WTC11 (cell line): ENCODE results near the gene POP4. TPM values are rescaled to one million over a fixed set of nuclear protein-coding genes. Genes with fewer than 3 reads are reported as not detected.

Experiments
- ATAC-seq: fragments of 200-7000 bp; cut with Tn5 transposase; 2 replicates; pipeline ENCODE4 v1.10.0; 2021; ENCODE audit warnings: mild to moderate bottlenecking, moderate library complexity
- CTCF ChIA-PET: fragments of 300-600 bp; sonication (Branson Sonifier 250); formaldehyde crosslinking; loops from one replicate; lab custom pipeline; 2021; ENCODE audit warnings: antibody characterized with exemption; lab: Charles Lee
- POLR2A ChIA-PET: fragments of 350-600 bp; sonication (Branson Sonifier 250); formaldehyde crosslinking; loops from one replicate; lab custom pipeline; 2021; ENCODE audit warnings: antibody characterized with exemption; lab: Charles Lee
- DNase-seq: peaks from one replicate; pipeline ENCODE4 v3.0.0; 2021; ENCODE audit warnings: low spot score
- H3K27ac Mint-ChIP-seq: 2 replicates; pipeline ENCODE4 v1.8.0; 2021; ENCODE audit warnings: mixed read lengths
- H3K27me3 Mint-ChIP-seq: 2 replicates; pipeline ENCODE4 v1.8.0; 2021; ENCODE audit warnings: low read depth, mild to moderate bottlenecking, moderate library complexity, mixed read lengths
- H3K36me3 Mint-ChIP-seq: 2 replicates; pipeline ENCODE4 v1.8.0; 2021; ENCODE audit warnings: mixed read lengths
- H3K4me1 Mint-ChIP-seq: 2 replicates; pipeline ENCODE4 v1.8.0; 2022; ENCODE audit warnings: mixed read lengths
- H3K4me3 Mint-ChIP-seq: 2 replicates; pipeline ENCODE4 v1.8.0; 2021; ENCODE audit warnings: mild to moderate bottlenecking, moderate library complexity, mixed read lengths
- H3K9me3 Mint-ChIP-seq: 2 replicates; pipeline ENCODE4 v1.8.0; 2021; ENCODE audit warnings: mixed read lengths
- ATF1 ChIP-seq: sonication (generic); formaldehyde crosslinking; IDR thresholded peaks from 2 replicates; pipeline ENCODE4 v1.8.1; 2023; ENCODE audit warnings: mild to moderate bottlenecking, moderate library complexity, missing genetic modification reagents
- CBFB ChIP-seq: sonication (generic); formaldehyde crosslinking; IDR thresholded peaks from 2 replicates; pipeline ENCODE4 v1.8.1; 2022; ENCODE audit warnings: mild to moderate bottlenecking, low read depth, missing genetic modification reagents
- CREB1 ChIP-seq: sonication (generic); formaldehyde crosslinking; IDR thresholded peaks from 2 replicates; pipeline ENCODE4 v1.8.0; 2023; ENCODE audit warnings: mild to moderate bottlenecking, missing genetic modification reagents
- GRHL2 ChIP-seq: fragments of 250-450 bp; sonication (Bioruptor Pico); IDR thresholded peaks from 2 replicates; pipeline ENCODE4 v1.8.0; 2022; ENCODE audit warnings: mild to moderate bottlenecking, moderate library complexity; ENCODE audit not compliant: insufficient replicate concordance, severe bottlenecking
- GTF2I ChIP-seq: fragments of 250-450 bp; sonication (Bioruptor Pico); conservative IDR thresholded peaks from 2 replicates; pipeline ENCODE4 v1.4.0; 2021; ENCODE audit warnings: mild to moderate bottlenecking
- JAZF1 ChIP-seq: fragments of 250-450 bp; sonication (Bioruptor Pico); IDR thresholded peaks from 2 replicates; pipeline ENCODE4 v1.9.0; 2021; ENCODE audit warnings: moderate library complexity, mild to moderate bottlenecking, inconsistent platforms
- NR2C2 ChIP-seq: sonication (generic); formaldehyde crosslinking; IDR thresholded peaks from 2 replicates; pipeline ENCODE4 v1.8.0; 2022; ENCODE audit warnings: mild to moderate bottlenecking, missing genetic modification reagents
- RELA ChIP-seq: sonication (generic); formaldehyde crosslinking; IDR thresholded peaks from 2 replicates; pipeline ENCODE4 v1.8.1; 2022; ENCODE audit warnings: missing genetic modification reagents, mild to moderate bottlenecking, borderline replicate concordance
- SOX15 ChIP-seq: fragments of 250-450 bp; sonication (Bioruptor Pico); IDR thresholded peaks from 2 replicates; pipeline ENCODE4 v1.9.0; 2021; ENCODE audit warnings: mild to moderate bottlenecking
- SP1 ChIP-seq: sonication (generic); formaldehyde crosslinking; conservative IDR thresholded peaks from 2 replicates; pipeline ENCODE4 v1.8.1; 2022; ENCODE audit warnings: missing genetic modification reagents
- TEAD4 ChIP-seq: sonication (generic); formaldehyde crosslinking; IDR thresholded peaks from 2 replicates; pipeline ENCODE4 v1.8.0; 2022; ENCODE audit warnings: mild to moderate bottlenecking, missing genetic modification reagents
- ZNF219 ChIP-seq: sonication (generic); formaldehyde crosslinking; IDR thresholded peaks from 2 replicates; pipeline ENCODE4 v1.8.0; 2023; ENCODE audit warnings: missing genetic modification reagents, mild to moderate bottlenecking, borderline replicate concordance
- ZNF396 ChIP-seq: fragments of 250-450 bp; sonication (Bioruptor Pico); IDR thresholded peaks from 2 replicates; pipeline ENCODE4 v1.8.0; 2021; ENCODE audit warnings: mild to moderate bottlenecking, moderate library complexity, borderline replicate concordance
- total RNA-seq: library from RNA; stranded (reverse); gene quantifications from 3 replicates; pipeline ENCODE4 v1.2.3, GENCODE V29; 2021
- TF ChIP-seq, protein P1 (sequence below): sonication (generic); formaldehyde crosslinking; IDR thresholded peaks from 2 replicates; pipeline ENCODE4 v1.8.1; 2022; ENCODE audit warnings: mild to moderate bottlenecking, missing genetic modification reagents, moderate library complexity, borderline replicate concordance
- TF ChIP-seq, protein P2 (sequence below): sonication (generic); formaldehyde crosslinking; IDR thresholded peaks from 2 replicates; pipeline ENCODE4 v1.8.1; 2023; ENCODE audit warnings: mild to moderate bottlenecking, missing genetic modification reagents
- TF ChIP-seq, protein P3 (sequence below): sonication (generic); formaldehyde crosslinking; IDR thresholded peaks from 2 replicates; pipeline ENCODE4 v1.8.1; 2023; ENCODE audit warnings: mild to moderate bottlenecking, missing genetic modification reagents
- TF ChIP-seq, protein P4 (sequence below): sonication (generic); formaldehyde crosslinking; conservative IDR thresholded peaks from 2 replicates; pipeline ENCODE4 v1.8.1; 2022; ENCODE audit warnings: mild to moderate bottlenecking, missing genetic modification reagents
- TF ChIP-seq, protein P5 (sequence below): sonication (generic); formaldehyde crosslinking; IDR thresholded peaks from 2 replicates; pipeline ENCODE4 v1.8.0; 2023; ENCODE audit warnings: mild to moderate bottlenecking, missing genetic modification reagents
- TF ChIP-seq, protein P6 (sequence below): sonication (generic); formaldehyde crosslinking; IDR thresholded peaks from 2 replicates; pipeline ENCODE4 v1.8.1; 2023; ENCODE audit warnings: mild to moderate bottlenecking, missing genetic modification reagents, moderate library complexity
- TF ChIP-seq, protein P7 (sequence below): sonication (generic); formaldehyde crosslinking; IDR thresholded peaks from 2 replicates; pipeline ENCODE4 v1.8.1; 2023; ENCODE audit warnings: mild to moderate bottlenecking, moderate library complexity, missing genetic modification reagents

Gene POP4
- total RNA-seq, 1 experiment from 2014 or later: 46.7 TPM

DNA sequence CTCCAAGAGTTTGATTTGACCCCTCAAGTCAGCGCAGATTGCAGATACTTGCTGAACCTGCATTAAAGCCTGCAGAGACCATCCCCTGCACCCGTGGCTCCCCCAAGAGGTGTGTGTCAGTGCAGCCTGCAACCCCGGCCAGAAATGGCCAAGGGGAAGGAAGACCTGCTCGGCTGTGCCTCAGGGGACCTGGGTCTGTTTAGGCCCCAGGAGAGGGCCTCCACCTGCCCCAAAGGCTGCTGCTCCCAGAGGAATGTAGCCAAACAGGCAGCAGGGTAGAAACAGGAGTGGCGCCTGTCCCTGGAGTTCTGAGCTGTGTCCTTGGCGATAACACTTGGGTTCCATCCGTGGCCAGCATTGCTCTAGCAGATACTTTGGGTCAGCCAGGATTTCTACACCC is 8.0 kb downstream of the POP4 start:
- DNase-seq: no peak
- Mint-ChIP-seq H3K27me3 (no peaks in the 10 kb centered on the region), H3K4me1 (peaks cover 2% of the 10 kb centered on the region; the same call in 1 of the 2 replicates), H3K9me3 (no peaks in the 10 kb centered on the region), H3K36me3 (peaks cover 37% of the 10 kb centered on the region), H3K27ac (no peak overlapping the region), H3K4me3 (no peak overlapping the region)
- TF ChIP-seq SOX15 (CRISPR knock-in tag): no peak
- TF ChIP-seq ZNF219 (CRISPR knock-in tag): no peak
- TF ChIP-seq, protein P1, sequence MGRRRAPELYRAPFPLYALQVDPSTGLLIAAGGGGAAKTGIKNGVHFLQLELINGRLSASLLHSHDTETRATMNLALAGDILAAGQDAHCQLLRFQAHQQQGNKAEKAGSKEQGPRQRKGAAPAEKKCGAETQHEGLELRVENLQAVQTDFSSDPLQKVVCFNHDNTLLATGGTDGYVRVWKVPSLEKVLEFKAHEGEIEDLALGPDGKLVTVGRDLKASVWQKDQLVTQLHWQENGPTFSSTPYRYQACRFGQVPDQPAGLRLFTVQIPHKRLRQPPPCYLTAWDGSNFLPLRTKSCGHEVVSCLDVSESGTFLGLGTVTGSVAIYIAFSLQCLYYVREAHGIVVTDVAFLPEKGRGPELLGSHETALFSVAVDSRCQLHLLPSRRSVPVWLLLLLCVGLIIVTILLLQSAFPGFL (CRISPR knock-in tag): no peak
- TF ChIP-seq, protein P2, sequence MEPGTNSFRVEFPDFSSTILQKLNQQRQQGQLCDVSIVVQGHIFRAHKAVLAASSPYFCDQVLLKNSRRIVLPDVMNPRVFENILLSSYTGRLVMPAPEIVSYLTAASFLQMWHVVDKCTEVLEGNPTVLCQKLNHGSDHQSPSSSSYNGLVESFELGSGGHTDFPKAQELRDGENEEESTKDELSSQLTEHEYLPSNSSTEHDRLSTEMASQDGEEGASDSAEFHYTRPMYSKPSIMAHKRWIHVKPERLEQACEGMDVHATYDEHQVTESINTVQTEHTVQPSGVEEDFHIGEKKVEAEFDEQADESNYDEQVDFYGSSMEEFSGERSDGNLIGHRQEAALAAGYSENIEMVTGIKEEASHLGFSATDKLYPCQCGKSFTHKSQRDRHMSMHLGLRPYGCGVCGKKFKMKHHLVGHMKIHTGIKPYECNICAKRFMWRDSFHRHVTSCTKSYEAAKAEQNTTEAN (CRISPR knock-in tag): no peak
- ATAC-seq: no peak
- CTCF ChIA-PET: no interaction called here
- POLR2A ChIA-PET: no interaction called here

DNA sequence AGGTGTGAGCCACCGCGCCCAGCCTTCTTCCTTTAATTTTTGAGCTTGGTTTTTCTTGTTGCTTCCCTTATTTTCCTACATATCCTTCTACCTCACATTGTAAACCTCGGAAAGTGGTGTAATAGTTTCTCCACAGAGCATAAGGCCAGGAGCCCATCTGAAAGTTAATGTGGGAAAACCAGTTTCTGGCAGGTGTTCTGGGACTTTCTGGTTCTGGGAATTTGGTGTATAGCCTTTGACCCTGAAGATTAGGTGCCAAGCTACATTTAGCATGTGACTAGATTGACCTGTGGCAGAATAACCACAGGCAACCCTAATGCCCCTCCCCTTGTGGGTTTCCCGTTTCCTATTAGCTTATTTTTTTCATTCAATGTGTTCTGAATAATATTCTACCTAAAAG is 8.7 kb downstream of the POP4 start:
- ChIA-PET CTCF (interaction anchor here (1.0 kb wide), 1 partner anchor 52 kb away, joined by 3 read pairs; no protein-coding TSS in a partner anchor), POLR2A (no interaction called here)
- TF ChIP-seq CREB1 (CRISPR knock-in tag) (no peak), SP1 (no peak), GRHL2 (CRISPR knock-in tag) (no peak), GTF2I (no peak), JAZF1 (no peak)
- Mint-ChIP-seq H3K9me3 (no peaks in the 10 kb centered on the region), H3K27me3 (no peaks in the 10 kb centered on the region), H3K4me1 (peaks cover 2% of the 10 kb centered on the region; the same call in 1 of the 2 replicates), H3K27ac (no peak overlapping the region), H3K36me3 (peaks cover 37% of the 10 kb centered on the region), H3K4me3 (no peak overlapping the region)
- no peak for ATAC-seq
- DNase-seq: no peak

DNA sequence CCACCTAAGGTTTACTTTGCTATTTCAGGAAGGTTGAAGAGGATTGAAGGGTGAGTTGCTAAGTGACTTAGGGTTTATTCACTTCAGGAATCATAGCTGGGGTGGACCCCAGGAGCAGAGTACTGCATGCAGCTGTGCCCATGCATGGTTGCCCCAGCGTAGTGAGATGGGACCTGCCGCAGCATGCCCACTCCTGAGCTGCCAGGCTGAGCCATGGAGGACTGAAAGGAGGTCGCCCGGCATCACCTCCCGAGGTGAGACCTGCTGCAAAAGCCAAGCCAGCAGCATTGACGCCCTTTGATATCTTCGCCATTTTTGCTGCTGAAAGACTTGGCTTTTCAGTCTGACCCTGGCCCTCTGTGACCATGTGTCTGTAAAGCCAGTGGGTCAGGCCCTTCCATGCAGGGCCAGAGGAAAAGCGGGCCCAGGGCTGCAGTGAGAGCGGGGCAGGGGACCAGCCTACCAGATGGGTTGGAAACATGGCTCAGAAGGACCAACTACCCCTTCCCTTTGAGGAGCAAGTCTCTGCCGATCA is 9.9 kb downstream of the POP4 start:
- ChIA-PET CTCF (interaction anchor here (1.7 kb wide), 1 partner anchor 144 kb away, joined by 4 read pairs; no protein-coding TSS in a partner anchor), POLR2A (no interaction called here)
- H3K27me3 Mint-ChIP-seq: no peaks in the 10 kb centered on the region
- no peak overlapping the region for H3K27ac Mint-ChIP-seq
- no peak overlapping the region for H3K4me3 Mint-ChIP-seq
- H3K9me3 Mint-ChIP-seq: no peaks in the 10 kb centered on the region
- no peak for ATAC-seq
- no peak for DNase-seq
- no peaks in the 10 kb centered on the region for H3K4me1 Mint-ChIP-seq
- TF ChIP-seq, protein P3, sequence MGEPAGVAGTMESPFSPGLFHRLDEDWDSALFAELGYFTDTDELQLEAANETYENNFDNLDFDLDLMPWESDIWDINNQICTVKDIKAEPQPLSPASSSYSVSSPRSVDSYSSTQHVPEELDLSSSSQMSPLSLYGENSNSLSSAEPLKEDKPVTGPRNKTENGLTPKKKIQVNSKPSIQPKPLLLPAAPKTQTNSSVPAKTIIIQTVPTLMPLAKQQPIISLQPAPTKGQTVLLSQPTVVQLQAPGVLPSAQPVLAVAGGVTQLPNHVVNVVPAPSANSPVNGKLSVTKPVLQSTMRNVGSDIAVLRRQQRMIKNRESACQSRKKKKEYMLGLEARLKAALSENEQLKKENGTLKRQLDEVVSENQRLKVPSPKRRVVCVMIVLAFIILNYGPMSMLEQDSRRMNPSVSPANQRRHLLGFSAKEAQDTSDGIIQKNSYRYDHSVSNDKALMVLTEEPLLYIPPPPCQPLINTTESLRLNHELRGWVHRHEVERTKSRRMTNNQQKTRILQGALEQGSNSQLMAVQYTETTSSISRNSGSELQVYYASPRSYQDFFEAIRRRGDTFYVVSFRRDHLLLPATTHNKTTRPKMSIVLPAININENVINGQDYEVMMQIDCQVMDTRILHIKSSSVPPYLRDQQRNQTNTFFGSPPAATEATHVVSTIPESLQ (CRISPR knock-in tag): no peak
- no peak for TF ChIP-seq CBFB (CRISPR knock-in tag)
- TF ChIP-seq, protein P4, sequence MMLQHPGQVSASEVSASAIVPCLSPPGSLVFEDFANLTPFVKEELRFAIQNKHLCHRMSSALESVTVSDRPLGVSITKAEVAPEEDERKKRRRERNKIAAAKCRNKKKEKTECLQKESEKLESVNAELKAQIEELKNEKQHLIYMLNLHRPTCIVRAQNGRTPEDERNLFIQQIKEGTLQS (CRISPR knock-in tag): no peak
- TF ChIP-seq ATF1: no peak
- TF ChIP-seq TEAD4 (CRISPR knock-in tag): no peak
- no peak for TF ChIP-seq RELA
- TF ChIP-seq, protein P5, sequence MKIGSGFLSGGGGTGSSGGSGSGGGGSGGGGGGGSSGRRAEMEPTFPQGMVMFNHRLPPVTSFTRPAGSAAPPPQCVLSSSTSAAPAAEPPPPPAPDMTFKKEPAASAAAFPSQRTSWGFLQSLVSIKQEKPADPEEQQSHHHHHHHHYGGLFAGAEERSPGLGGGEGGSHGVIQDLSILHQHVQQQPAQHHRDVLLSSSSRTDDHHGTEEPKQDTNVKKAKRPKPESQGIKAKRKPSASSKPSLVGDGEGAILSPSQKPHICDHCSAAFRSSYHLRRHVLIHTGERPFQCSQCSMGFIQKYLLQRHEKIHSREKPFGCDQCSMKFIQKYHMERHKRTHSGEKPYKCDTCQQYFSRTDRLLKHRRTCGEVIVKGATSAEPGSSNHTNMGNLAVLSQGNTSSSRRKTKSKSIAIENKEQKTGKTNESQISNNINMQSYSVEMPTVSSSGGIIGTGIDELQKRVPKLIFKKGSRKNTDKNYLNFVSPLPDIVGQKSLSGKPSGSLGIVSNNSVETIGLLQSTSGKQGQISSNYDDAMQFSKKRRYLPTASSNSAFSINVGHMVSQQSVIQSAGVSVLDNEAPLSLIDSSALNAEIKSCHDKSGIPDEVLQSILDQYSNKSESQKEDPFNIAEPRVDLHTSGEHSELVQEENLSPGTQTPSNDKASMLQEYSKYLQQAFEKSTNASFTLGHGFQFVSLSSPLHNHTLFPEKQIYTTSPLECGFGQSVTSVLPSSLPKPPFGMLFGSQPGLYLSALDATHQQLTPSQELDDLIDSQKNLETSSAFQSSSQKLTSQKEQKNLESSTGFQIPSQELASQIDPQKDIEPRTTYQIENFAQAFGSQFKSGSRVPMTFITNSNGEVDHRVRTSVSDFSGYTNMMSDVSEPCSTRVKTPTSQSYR (CRISPR knock-in tag): no peak
- no peak for TF ChIP-seq ZNF396
- TF ChIP-seq NR2C2 (CRISPR knock-in tag): no peak
- TF ChIP-seq, protein P6, sequence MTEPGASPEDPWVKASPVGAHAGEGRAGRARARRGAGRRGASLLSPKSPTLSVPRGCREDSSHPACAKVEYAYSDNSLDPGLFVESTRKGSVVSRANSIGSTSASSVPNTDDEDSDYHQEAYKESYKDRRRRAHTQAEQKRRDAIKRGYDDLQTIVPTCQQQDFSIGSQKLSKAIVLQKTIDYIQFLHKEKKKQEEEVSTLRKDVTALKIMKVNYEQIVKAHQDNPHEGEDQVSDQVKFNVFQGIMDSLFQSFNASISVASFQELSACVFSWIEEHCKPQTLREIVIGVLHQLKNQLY: no peak
- no peak for TF ChIP-seq CREB1 (CRISPR knock-in tag)
- TF ChIP-seq, protein P7, sequence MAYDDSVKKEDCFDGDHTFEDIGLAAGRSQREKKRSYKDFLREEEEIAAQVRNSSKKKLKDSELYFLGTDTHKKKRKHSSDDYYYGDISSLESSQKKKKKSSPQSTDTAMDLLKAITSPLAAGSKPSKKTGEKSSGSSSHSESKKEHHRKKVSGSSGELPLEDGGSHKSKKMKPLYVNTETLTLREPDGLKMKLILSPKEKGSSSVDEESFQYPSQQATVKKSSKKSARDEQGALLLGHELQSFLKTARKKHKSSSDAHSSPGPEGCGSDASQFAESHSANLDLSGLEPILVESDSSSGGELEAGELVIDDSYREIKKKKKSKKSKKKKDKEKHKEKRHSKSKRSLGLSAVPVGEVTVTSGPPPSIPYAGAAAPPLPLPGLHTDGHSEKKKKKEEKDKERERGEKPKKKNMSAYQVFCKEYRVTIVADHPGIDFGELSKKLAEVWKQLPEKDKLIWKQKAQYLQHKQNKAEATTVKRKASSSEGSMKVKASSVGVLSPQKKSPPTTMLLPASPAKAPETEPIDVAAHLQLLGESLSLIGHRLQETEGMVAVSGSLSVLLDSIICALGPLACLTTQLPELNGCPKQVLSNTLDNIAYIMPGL (CRISPR knock-in tag): no peak
- peaks cover 37% of the 10 kb centered on the region for H3K36me3 Mint-ChIP-seq
